Skin epidermis (tissue), 12 donors: Measurements from ENCODE around the gene MEIS2.

ENCODE experiments used
- H3K27ac ChIP-seq, 21 experiments: fragments of 200-600 bp; sonication (generic) in 11 of 21; one replicate each; pipeline ENCODE4 v1.5.0; 2020; ENCODE audit warnings: mild to moderate bottlenecking in 3 of 21, inconsistent platforms in 2 of 21, moderate library complexity in 2 of 21
- H3K4me3 ChIP-seq, 7 experiments: fragments of 200-600 bp; sonication (generic) in 2 of 7; one replicate each; pipeline ENCODE4 v1.5.0; 2020; ENCODE audit warnings: inconsistent platforms in 2 of 7, mild to moderate bottlenecking in 2 of 7, moderate library complexity in 1 of 7

MEIS2 gene

GRCh38 chr15:36877294-36877693 lies 223.1 kb downstream of the MEIS2 start:
- Histone ChIP-seq H3K4me3 (no peak overlapping the region), H3K27ac (no peak overlapping the region)

- Histone ChIP-seq H3K4me3 (no peak overlapping the region), H3K27ac (no peak overlapping the region)
These were observed 224.5 kb downstream of the MEIS2 start for GRCh38 chr15:36875740-36876334.

- H3K4me3 ChIP-seq, result no peak overlapping the region
These were observed 225.4 kb downstream of the MEIS2 start for GRCh38 chr15:36874930-36875329.

GRCh38 chr15:36867436-36867835 lies 232.9 kb downstream of the MEIS2 start:
- Histone ChIP-seq H3K27ac (no peak overlapping the region), H3K4me3 (no peak overlapping the region)

More at GRCh38 chr15:36874930-36875329, 225.4 kb downstream of the MEIS2 start:
- H3K27ac ChIP-seq, result no peak overlapping the region

GRCh38 chr15:36866896-36867295 lies 233.5 kb downstream of the MEIS2 start:
- Histone ChIP-seq H3K27ac (no peak overlapping the region), H3K4me3 (no peak overlapping the region)

GRCh38 chr15:36863570-36863969 lies 236.8 kb downstream of the MEIS2 start:
- Histone ChIP-seq H3K27ac (no peak overlapping the region), H3K4me3 (no peak overlapping the region)

- Histone ChIP-seq H3K27ac (no peak overlapping the region), H3K4me3 (no peak overlapping the region)
These were observed 239.6 kb downstream of the MEIS2 start for GRCh38 chr15:36860792-36861191.

GRCh38 chr15:36858423-36858822 lies 241.9 kb downstream of the MEIS2 start:
- H3K27ac ChIP-seq, result no peak overlapping the region

GRCh38 chr15:36856339-36856973 lies 243.9 kb downstream of the MEIS2 start:
- Histone ChIP-seq H3K27ac (no peak overlapping the region), H3K4me3 (no peak overlapping the region)

More at GRCh38 chr15:36858423-36858822, 241.9 kb downstream of the MEIS2 start:
- H3K4me3 ChIP-seq, result no peak overlapping the region

- Histone ChIP-seq H3K27ac (no peak overlapping the region), H3K4me3 (no peak overlapping the region)
These were observed 249.5 kb downstream of the MEIS2 start for GRCh38 chr15:36850864-36851263.

- no peak overlapping the region for H3K4me3 ChIP-seq
- H3K27ac ChIP-seq, result no peak overlapping the region
These were observed 255.1 kb downstream of the MEIS2 start for GRCh38 chr15:36845270-36845669.

GRCh38 chr15:36844534-36844998 lies 255.8 kb downstream of the MEIS2 start:
- Histone ChIP-seq H3K4me3 (no peak overlapping the region), H3K27ac (no peak overlapping the region)

GRCh38 chr15:36843822-36844221 lies 256.5 kb downstream of the MEIS2 start:
- no peak overlapping the region for H3K27ac ChIP-seq

GRCh38 chr15:36841193-36841592 lies 259.2 kb downstream of the MEIS2 start:
- no peak overlapping the region for H3K27ac ChIP-seq
- H3K4me3 ChIP-seq, result no peak overlapping the region

More at GRCh38 chr15:36843822-36844221, 256.5 kb downstream of the MEIS2 start:
- H3K4me3 ChIP-seq, result no peak overlapping the region
